CD4-positive, alpha-beta T cell treated with Interleukin-1 beta for 1 hour (primary cell): ENCODE measurements around the gene RHBDF1.
A peak's percentile ranks its signal among the peaks of the same experiment; 100 is the strongest.

ENCODE experiments used
- DNase-seq, 2 donors: peaks; one replicate each; pipeline ENCODE4 v3.0.0-alpha.2; 2020 to 2022

RHBDF1 gene

DNA sequence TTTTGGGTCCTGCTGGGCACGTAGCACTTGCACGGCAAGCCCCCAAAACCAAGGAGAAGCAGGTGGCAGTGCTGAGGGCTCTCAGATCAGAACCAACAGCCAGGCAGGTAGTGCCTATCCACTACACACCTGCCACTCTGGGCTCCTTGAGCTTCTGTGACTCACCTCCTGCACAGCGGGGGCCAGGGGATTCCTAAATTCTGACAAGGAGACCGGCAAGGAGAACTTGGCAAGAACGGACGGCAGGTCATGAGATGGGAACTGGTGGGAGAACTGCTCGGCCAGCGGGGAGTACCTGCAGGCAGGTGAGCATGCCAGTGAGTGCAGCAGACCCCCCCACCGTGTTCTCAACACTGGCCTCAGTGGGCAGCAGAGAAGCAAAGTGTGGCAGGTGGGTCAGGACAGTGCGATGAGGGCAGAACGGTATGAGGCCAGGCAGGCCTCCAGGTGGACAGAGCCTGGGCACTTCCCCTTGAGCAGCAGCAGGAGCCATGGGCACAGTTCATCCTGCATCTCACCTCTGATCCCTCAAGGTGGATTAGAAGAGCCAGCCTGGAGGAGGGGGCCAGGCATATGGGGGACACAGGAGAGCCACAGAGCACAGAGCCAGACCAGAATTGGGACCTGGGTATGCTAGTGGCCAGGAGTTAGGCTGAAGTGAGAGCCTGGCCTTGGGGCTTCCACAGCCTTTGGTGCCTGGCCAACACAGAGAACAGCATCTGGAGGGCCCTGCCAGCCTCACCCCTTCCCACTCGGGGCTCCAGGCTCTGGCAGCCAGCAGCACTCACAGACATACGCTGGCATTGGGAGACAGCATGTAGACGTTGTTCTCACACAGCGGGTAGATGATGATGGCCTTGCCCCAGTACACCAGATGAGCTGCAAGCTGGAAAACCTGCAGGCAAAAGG is 20.3 kb upstream of the RHBDF1 start:
- DNase-seq, result no peak

DNA sequence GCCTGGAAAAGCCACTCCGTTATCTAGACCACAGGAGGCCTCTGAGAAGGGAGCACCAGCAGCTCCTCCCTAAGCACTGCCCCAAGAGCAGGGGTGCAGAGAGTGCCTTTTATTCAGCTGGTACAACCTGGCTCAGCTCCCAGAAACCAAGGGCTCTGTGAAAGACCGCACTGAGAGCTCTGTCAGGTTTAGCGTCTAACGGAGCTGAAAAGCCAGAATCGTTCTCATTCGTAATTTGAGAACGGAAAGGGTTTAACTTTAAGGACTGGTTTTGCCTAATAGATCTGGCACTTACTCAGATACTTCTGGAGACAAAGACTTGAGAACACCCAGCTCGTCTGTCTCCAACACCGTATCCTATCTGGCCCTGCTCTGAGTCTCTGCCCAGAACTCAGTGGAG is 19.1 kb upstream of the RHBDF1 start:
- DNase-seq, result no peak

DNA sequence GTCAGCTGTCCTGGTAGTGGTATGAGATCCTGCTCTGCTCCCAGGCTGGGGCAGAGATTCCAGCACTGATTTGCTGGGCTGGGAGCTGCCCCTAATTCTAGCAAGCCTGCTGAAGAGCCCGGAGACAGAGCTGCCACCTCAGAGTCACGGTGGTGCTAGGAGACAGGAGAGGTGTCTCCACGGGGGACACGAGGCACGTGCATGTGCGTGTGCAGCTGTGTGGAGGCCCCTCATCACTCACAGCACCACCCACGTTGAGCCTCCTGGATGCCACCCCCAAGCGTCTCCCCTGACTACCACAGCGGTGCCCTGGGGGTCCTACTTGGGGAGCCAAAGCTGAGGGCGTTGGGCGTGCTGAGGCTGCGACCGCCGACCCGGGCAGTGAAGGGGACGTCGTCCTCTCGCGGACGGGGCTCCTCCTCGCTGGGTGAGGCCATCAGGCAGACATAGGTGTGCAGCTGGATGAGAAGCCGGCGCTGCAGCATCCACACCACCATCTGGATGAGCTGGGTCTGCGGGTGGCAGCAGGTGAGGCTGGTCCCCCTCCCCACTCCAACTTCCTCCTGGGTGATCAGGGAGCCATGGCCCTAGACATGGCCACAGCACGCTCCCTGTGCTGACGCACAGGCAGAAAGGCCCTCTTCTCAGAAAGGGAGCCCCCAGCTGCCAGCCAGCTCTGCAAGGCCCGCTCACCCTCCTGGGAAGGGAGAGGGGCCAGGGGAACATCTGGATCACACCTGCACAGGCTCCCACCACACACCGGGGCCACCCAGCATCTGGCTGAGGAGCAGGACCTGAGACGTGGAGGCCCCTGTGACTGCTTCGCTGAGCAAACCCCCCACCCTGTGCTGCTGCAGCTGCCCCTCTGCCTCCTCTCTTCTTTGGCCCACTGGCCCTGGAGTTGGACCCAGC is 17.2 kb upstream of the RHBDF1 start:
- DNase-seq, result no peak

DNA sequence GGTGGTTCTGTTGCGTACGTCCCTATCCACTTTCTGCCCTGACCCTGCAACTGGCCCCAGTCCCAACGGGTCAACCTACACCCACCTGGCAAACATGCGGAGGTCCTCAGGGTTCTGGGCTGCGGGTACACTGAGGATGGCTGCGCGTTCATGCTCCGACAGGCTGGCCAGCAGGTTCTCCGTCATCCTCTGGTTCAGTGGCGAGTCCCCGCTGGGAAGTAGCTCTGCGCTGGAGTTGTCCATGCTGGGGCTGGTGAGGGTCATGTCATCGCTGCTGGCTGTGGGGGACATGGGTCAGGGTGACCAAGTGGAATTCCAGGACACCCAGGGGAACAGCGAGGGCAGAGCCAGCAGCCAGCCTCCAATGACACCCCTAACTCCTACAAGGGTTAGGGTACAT is 16.2 kb upstream of the RHBDF1 start:
- no peak for DNase-seq

DNA sequence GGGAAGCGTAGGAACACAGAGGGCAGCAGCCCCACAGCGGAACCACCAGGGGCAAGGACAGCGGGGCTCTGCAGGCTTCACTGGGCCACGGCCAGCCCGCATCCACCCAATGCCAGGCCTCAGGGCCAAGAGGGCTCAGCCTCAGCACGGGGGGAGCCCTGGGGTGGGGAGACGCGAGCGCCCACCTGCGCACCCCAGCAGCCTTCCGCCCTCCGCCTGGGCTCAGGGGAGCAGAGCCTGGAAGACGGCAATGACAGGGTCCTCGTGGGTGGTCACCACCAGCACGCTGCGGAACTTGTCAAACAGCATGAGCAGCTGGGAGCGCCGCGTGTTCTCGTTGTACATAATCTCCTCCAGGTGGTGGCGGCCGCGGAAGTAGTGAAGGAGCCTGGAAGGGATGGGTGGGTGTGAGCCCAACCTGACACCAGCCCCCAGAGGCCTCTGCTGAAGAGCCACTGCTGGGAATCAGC is 14.1 kb upstream of the RHBDF1 start:
- no peak for DNase-seq

DNA sequence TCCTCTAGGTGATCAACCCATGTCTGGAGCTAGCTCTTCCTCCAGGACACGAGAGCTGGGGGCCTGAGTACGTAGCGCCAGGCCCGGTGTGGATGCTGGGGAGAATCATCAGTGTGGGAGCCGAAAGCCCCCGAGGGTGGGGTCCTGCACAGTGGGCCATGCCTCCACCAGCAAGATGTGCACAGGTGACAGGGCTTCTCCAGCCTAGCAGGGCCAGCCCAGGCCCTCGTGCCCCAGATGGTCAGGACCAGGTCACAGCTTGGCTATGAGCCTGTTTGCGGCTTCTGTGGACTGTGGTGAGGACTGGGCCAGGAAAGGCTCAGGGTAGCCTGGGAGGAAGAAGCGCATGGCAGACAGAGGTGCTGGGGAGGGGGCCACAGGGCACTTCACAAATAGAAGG is 13.4 kb upstream of the RHBDF1 start:
- no peak for DNase-seq

DNA sequence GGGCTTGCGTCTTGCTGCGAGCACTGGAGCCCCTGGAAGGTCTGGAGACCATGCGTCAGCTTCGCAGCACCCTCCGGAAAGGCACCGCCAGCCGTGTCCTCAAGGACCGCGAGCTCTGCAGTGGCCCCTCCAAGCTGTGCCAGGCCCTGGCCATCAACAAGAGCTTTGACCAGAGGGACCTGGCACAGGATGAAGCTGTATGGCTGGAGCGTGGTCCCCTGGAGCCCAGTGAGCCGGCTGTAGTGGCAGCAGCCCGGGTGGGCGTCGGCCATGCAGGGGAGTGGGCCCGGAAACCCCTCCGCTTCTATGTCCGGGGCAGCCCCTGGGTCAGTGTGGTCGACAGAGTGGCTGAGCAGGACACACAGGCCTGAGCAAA is 13.0 kb upstream of the RHBDF1 start:
- DNase-seq, result no peak

DNA sequence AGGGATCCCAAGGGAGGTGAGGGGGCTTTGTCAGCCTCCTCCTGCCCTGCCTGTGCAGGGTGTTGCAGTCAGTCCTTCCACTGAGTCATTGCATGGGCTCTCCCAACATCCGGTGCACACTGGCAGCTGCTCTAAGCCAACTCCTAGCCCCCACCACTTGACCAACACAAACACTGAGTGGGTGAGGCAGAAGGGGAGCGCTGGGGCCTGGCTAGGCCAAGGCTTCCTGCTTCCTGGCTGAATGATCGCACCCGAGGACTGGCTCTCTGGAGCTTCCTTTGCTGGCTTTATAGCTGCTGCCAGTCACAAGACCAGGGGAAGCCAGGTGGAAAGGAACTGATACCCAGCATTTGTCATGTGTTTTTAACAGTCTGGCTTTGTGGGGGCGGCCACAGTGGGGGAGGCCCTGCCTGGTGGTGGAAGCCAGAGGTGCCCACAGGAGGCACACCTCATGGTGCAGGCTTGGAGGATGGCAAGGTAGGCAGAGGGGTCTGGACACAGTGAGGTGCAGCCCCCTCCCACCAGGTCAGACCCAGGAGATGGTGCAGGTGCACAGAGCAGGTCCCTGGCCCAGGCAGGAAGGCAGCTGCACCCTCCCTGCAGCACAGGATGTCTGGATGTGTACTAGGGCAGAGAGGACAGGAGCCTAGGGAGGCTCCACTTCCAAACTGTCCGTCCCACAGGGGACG is 12.4 kb upstream of the RHBDF1 start:
- DNase-seq, result peak in 1 of 2 donors; percentile 52

DNA sequence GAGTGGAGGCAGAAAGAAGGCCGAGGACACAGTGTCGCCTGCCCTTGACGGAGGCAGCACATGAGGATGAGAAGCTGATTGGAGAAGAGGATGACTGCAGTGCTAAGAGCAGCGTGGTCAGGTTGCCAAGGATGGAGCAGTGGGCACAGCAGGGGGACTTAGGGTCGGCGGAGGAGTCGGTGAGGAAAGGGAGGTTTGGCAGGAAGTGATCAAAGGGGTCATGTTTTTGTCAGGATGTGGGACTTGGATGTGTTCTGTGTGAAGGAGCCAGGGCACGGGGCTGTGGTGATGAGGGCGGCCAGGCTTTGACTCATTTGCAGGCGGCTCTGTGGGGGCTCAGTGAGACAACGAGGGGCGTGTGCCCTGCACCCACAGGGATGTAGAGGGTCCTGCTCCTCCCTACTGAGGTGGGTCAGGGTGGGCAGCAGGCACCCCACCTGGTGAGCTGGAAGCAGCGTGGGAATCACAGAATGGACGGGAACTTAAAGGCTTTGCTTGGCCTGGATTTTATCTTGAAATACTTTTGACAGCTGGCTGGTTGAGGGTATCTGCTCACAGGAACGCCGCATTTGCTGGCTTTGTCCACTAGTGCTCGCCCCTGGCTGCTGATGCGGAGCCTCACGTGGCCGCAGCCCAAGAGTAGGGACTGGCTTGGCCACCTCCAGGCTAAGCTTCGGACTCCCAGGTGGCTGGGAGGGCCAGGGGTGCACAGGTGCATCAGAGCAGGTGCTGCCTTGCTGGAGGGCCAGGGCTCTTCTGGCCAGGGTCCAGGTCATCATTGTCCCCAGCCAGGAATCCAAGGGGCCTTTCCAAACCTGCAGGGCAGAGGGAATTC is 11.6 kb upstream of the RHBDF1 start:
- no peak for DNase-seq

DNA sequence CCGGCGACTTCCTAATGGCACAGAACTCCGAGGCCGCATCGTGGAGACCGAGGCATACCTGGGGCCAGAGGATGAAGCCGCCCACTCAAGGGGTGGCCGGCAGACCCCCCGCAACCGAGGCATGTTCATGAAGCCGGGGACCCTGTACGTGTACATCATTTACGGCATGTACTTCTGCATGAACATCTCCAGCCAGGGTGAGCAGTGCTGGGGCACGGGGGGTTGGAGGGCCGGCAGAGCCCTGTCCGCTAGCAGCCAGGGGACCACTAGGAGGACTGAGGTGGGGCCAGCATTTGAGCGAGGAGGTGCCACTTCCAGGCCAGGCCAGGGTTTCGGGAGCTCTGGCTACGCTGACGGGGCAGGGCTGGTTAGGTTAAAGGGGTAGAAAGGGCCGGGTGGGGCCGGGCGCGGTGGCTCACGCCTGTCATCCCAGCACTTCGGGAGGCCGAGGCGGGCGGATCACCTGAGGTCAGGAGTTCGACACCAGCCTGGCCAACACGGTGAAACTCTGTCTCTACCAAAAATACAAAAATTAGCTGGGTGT is 10.7 kb upstream of the RHBDF1 start:
- DNase-seq, result no peak

DNA sequence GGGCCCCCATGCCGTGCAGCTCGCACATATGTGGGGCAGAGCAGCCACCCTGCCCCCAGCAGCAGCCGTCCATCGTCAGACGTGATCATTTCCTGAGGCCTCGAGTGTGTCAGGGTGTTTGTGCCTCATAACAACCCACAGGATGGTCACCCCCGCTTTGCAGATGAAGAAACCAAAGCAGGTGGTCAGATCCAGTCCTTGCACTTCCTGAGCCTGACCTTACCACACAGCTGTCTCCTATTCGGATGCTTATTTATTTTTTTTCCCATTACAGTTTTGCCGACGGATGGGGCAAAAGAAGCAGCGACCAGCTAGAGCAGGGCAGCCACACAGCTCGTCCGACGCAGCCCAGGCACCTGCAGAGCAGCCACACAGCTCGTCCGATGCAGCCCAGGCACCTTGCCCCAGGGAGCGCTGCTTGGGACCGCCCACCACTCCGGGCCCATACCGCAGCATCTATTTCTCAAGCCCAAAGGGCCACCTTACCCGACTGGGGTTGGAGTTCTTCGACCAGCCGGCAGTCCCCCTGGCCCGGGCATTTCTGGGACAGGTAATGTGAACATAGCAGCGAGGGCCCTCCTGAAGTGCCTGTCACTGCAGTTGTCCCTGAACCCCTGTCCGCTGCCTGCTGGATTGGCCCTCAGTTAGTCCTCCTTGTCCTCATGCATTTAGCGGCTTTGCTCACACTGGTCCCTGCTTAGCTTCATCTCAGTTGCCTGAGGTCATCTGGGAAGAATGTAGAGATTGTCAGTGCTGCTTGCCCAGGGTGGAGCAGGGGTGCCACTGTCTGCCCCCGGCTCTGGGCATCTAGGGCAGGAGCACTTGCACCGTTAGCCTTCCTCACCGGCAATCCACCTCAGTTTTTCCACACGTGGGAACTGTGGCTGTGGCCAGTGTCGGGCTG is 7.0 kb upstream of the RHBDF1 start:
- DNase-seq, result no peak

DNA sequence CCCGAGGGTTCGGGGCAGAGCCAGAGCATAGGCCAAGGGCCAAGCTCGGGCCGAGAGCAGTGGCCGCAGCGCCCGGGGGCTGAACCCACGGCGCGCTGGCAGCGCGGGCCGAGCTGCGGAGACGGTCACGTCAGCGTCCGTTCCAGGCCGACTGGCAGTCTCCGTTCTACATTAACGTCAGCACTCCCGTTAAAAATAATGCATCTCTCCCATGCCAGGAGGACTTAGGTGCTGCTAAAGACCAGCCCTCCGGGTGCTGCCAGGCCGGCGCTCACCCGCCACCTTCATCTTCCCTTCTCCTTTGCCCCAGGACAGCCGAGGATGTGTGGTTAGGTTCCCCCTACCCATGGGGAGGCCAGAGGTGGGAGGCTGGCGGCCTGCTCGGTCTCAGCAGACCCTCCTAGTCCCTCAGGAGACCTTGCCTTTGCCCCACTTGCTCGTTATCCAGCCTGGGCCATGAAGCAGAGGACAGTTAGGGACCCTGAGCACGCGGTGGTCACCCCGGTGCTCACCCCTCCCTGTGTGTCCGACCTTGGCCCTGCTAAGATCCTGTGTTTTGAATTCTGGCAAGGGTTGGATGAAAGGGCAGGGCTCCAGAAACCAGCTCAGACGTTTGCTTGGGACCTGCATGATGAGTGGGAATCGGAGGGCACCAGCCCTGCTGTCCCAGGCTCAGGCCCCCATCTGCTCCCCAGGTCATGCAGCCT is 6.2 kb upstream of the RHBDF1 start:
- no peak for DNase-seq

DNA sequence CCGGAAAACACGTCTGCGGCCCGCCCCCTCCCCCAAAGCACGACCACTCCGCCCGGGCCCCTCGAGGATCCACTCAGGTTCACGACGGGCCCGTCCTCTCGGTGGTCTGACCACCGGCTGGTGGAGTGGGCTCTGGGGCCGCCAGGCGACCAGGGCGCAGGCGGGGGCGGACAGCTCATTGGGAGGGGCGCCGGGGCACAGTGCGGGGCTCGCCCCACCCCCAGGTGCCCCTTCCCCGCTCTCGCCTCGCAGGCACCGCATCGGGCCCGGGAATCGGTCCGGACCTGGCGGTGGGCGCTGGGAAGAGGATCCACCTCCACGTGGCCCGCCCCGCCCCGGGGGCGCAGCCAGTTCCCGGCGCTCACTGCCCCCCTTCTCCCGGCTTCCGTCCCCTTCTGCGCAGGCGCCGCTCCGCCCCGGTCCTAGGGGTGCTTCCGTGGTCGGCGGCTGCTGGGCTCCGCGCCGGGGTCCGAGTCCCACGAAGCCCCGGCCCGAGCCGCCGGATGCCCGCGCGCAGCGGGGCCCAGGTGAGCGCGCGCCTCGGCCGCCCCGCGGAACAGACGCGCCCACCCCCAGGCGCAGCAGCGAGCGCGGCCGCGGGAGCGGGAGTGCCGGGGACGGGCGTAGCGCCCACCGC is 5.5 kb upstream of the RHBDF1 start, which contains the start of gene MPG:
Gene MPG (plus strand): TSS at position 419 of the 637 bp plus-strand sequence. CDS start 85 bp downstream, at position 504.
- peak; percentile 81 to 84 for DNase-seq

DNA sequence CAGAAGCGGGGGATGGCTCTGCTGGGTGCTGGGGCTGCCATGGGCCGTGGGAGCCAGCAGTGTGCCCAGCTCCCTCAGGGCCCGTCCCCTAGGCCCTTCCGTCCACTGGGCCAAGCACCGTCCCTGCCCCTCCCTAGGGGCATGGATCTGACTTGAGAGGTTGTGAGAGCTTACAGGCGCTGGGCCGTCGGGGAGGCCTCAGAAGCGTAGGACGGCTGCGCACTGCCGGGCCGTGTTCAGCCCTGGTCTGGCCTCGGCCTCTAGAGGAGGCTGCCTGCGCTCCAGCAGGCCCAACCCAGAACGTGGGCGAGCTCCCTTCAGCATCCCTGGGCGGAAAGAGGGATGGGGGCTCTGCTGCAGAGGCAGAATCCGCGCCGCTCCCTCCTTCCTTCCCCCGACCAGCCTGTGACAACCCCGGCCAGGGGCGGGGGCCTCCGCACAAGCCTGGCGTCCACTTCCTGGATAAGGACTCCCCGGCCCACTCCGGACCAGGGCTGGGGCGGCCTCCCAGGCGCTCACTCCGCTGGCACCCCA is 4.9 kb upstream of the RHBDF1 start:
- peak; percentile 10 to 19 for DNase-seq

DNA sequence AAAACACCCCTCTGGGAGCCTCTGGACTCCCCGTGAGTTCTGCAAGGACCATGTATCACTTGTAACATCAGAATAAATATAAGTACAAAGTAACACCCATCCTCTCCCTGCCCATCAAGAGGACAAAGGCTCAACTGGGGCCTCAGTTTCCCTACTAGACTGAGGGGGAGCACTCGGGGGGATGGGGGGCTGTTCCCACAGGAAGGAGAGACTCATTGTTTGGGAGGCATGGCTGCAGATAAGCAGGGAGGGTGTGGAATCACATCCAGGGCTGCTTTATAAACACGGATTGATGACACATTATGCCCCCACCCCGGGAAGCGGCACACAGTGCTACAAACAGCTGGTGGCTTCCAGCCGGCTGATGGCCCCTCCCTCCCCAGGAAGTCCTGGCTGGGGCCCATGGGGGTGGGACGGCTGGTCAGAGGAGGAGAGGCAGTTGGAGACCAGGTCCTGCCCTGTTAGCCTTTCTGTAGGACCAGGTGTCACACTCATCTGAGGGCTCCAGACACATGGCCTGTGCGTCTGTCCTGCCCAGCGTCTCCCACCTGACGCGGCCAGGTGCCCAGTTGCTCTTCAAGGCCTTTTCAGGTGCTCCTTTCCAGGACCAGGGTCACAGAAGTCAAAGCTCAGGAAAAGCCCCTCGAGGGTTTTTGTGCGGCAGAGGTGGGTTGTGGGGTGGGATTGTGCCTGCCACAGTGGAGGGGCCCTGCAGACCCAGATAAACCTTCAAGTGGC is 4.3 kb upstream of the RHBDF1 start:
- no peak for DNase-seq

DNA sequence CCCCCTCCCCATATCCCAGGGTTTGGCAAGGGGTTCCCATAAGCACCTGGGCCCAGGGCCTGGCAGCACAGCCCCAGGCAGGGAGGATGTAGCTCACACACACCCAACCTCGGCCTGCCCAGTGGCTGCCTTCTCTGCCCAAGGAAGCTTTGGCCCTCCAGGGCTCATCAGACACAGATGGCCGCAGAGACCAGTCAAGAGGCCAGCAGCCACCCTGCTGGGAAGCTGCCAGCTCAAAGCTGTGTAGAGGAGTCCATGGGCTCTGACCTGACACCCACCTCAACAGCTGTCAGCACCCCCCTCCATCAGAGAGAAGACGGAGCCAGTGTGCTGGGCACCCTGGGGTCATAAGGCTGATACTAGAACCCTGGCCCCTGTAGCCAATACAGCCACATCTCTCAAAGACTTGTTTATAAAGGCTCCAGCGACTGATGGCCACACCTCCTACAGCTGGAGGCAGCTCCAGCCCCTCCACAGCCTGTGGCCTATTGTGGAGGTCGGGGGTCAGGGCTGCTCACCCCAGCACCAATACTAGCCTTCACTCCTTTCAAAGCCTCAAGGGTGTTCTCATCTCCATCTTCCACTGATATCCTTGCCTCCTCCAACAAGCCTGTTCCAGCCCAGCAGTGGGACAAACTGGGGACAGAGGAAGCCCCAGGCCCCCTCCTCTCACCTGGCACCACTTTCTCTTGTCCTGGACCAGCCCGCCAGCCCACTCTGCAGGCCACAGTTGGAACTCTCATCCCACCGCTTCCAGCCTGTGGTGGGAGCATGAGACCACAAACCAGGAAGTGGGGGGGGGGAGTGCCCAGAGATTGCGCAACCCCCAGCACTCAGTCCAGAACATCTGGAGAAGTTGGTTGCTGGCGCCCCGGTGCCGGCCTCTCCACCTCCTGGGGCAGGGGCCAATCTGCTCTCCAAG is 3.4 kb upstream of the RHBDF1 start:
- DNase-seq, result peak; percentile 11 to 28

DNA sequence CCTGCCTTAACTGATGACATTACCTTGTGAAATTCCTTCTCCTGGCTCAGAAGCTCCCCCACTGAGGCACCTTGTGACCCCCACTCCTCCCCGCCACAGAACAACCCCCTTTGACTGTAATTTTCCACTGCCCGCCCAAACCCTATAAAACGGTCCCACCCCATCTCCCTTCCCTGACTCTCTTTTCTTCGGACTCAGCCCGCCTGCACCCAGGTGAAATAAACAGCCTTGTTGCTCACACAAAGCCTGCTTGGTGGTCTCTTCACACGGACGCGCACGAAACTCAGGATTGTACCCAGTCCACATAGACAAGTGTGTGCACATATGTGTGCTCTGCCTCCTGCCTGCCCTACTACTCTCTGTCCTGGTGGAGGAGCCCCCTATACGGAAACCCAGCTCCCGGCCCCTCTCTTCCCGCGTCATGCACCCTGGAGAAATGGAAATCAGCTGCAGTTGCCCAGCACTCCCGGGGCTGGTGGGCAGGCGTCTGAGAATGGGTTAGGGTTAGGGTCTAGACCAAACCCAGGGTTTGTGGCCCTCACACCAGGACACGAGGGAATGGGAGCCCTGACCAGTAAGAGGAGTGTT is 2.4 kb upstream of the RHBDF1 start:
- no peak for DNase-seq
